Osteocyte (in vitro differentiated cells): ENCODE data around the gene SCIN. TPM values are rescaled to one million over a fixed set of nuclear protein-coding genes. Genes with fewer than 3 reads are reported as not detected.

ENCODE experiments used
- DNase-seq: peaks from one replicate; pipeline ENCODE4 v3.0.0; 2021; ENCODE audit warnings: mixed read lengths; ENCODE audit not compliant: unreplicated experiment; ENCODE audit errors: extremely low spot score
- H3K27ac Mint-ChIP-seq: one replicate; pipeline ENCODE4 v1.8.0; 2021; ENCODE audit warnings: mild to moderate bottlenecking, mixed read lengths; ENCODE audit not compliant: unreplicated experiment
- H3K27me3 Mint-ChIP-seq: one replicate; pipeline ENCODE4 v1.8.0; 2021; ENCODE audit warnings: mixed read lengths; ENCODE audit not compliant: unreplicated experiment
- H3K36me3 Mint-ChIP-seq: one replicate; pipeline ENCODE4 v1.8.0; 2021; ENCODE audit warnings: mixed read lengths; ENCODE audit not compliant: unreplicated experiment
- H3K4me1 Mint-ChIP-seq: one replicate; pipeline ENCODE4 v1.8.0; 2021; ENCODE audit warnings: mixed read lengths; ENCODE audit not compliant: unreplicated experiment
- H3K4me3 Mint-ChIP-seq: one replicate; pipeline ENCODE4 v1.8.0; 2021; ENCODE audit warnings: mild to moderate bottlenecking, moderate library complexity, mixed read lengths; ENCODE audit not compliant: unreplicated experiment
- H3K9me3 Mint-ChIP-seq: one replicate; pipeline ENCODE4 v1.8.0; 2021; ENCODE audit warnings: mixed read lengths; ENCODE audit not compliant: unreplicated experiment
- total RNA-seq: library from RNA; stranded (reverse); gene quantifications from 2 replicates; pipeline ENCODE4 v1.2.1, GENCODE V29; 2021
- TF ChIP-seq, protein P1 (sequence below): fragments of 200-600 bp; sonication (generic); IDR thresholded peaks from 2 replicates; pipeline ENCODE4 v1.5.0; 2021; ENCODE audit warnings: antibody characterized with exemption, mild to moderate bottlenecking, moderate library complexity

SCIN gene
- total RNA-seq, 1 donor from 2014 or later = 1.6 TPM

- H3K36me3 Mint-ChIP-seq = no peaks in the 10 kb centered on the region
- H3K4me3 Mint-ChIP-seq = no peak overlapping the region
- no peak overlapping the region for H3K27ac Mint-ChIP-seq
- no peaks in the 10 kb centered on the region for H3K9me3 Mint-ChIP-seq
- TF ChIP-seq, protein P1, sequence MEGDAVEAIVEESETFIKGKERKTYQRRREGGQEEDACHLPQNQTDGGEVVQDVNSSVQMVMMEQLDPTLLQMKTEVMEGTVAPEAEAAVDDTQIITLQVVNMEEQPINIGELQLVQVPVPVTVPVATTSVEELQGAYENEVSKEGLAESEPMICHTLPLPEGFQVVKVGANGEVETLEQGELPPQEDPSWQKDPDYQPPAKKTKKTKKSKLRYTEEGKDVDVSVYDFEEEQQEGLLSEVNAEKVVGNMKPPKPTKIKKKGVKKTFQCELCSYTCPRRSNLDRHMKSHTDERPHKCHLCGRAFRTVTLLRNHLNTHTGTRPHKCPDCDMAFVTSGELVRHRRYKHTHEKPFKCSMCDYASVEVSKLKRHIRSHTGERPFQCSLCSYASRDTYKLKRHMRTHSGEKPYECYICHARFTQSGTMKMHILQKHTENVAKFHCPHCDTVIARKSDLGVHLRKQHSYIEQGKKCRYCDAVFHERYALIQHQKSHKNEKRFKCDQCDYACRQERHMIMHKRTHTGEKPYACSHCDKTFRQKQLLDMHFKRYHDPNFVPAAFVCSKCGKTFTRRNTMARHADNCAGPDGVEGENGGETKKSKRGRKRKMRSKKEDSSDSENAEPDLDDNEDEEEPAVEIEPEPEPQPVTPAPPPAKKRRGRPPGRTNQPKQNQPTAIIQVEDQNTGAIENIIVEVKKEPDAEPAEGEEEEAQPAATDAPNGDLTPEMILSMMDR = no peak
- no peak for DNase-seq
- no peaks in the 10 kb centered on the region for H3K27me3 Mint-ChIP-seq
- H3K4me1 Mint-ChIP-seq = peaks cover 6% of the 10 kb centered on the region
Measured at GRCh38 chr7:12609561-12609960, 39.0 kb downstream of the SCIN start.

GRCh38 chr7:12610899-12611298 lies 40.4 kb downstream of the SCIN start:
- TF ChIP-seq, protein P1 = no peak
- Mint-ChIP-seq H3K27ac (no peak overlapping the region), H3K4me3 (no peak overlapping the region), H3K4me1 (peaks cover 6% of the 10 kb centered on the region), H3K9me3 (no peaks in the 10 kb centered on the region), H3K36me3 (no peaks in the 10 kb centered on the region), H3K27me3 (no peaks in the 10 kb centered on the region)
- DNase-seq = no peak

GRCh38 chr7:12612622-12613021 lies 42.1 kb downstream of the SCIN start:
- no peaks in the 10 kb centered on the region for H3K9me3 Mint-ChIP-seq
- no peak for DNase-seq
- no peaks in the 10 kb centered on the region for H3K27me3 Mint-ChIP-seq
- TF ChIP-seq, protein P1 = no peak
- no peak overlapping the region for H3K27ac Mint-ChIP-seq
- H3K4me1 Mint-ChIP-seq = no peaks in the 10 kb centered on the region
- no peaks in the 10 kb centered on the region for H3K36me3 Mint-ChIP-seq
- no peak overlapping the region for H3K4me3 Mint-ChIP-seq

DNA sequence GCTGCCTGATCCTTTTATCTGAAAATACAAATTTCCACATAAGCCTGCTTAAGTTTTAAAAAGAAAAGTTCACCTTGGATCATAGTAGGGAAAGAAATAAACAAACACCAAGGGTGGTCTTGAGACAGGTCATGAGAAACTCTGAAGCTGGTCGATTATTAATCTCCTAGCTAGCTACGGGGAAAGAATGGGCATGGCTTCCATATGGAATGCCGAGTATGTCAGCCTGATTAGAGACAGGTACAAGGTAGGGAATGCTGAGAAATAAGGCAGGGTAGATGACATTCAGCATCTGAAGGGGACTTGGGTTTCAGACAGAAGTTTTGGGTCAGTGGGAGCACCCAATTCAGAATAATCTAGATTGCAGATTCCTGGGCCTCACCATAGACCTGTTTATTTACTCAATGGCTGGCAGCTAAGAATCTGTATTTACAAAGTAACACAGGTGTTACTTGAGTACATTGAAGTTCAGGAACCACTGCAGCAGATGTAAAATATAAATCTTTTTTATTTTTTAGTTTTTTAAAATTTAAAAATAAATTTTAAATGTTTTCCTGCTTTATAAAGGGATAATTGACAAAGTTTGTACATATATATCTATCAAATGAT lies 49.0 kb downstream of the SCIN start:
- no peaks in the 10 kb centered on the region for H3K36me3 Mint-ChIP-seq
- peaks cover 6% of the 10 kb centered on the region for H3K4me1 Mint-ChIP-seq
- DNase-seq = no peak
- no peaks in the 10 kb centered on the region for H3K27me3 Mint-ChIP-seq
- no peaks in the 10 kb centered on the region for H3K9me3 Mint-ChIP-seq
- H3K4me3 Mint-ChIP-seq = no peak overlapping the region
- no peak overlapping the region for H3K27ac Mint-ChIP-seq
- TF ChIP-seq, protein P1 = no peak

GRCh38 chr7:12620371-12620770 lies 49.9 kb downstream of the SCIN start:
- no peaks in the 10 kb centered on the region for H3K27me3 Mint-ChIP-seq
- H3K27ac Mint-ChIP-seq = no peak overlapping the region
- DNase-seq = no peak
- TF ChIP-seq, protein P1 = no peak
- no peaks in the 10 kb centered on the region for H3K36me3 Mint-ChIP-seq
- no peaks in the 10 kb centered on the region for H3K9me3 Mint-ChIP-seq
- peaks cover 6% of the 10 kb centered on the region for H3K4me1 Mint-ChIP-seq
- H3K4me3 Mint-ChIP-seq = no peak overlapping the region
